ENCODE measurements around the gene C6orf141.

GRCh38 chr6:49509342-49509741, 41.1 kb upstream of the C6orf141 start:
- TF ChIP-seq POLR2AphosphoS5 (IDR thresholded peaks at IDR 0.05) (no peak), CTCF (IDR thresholded peaks at IDR 0.05) (no peak)
